Measurements from ENCODE around the gene OSBPL5. TPM values are rescaled to one million over a fixed set of nuclear protein-coding genes. Genes with fewer than 3 reads are reported as not detected.

Gene OSBPL5
- total and polyA plus RNA-seq, 11 donors, result 10.1 to 27.7 (median 16.4) TPM

- Histone ChIP-seq H3K9me3 (no peaks in the 10 kb centered on the region), H3K27ac (no peak overlapping the region), H3K27me3 (no peaks in the 10 kb centered on the region), H3K36me3 (no peaks in the 10 kb centered on the region), H3K4me1 (no peaks in the 10 kb centered on the region), H3K4me3 (no peak overlapping the region)
- intact Hi-C loops (cut with DNase I), result loop anchor here in 1 of 10 donors (5.0 kb wide), 1 partner anchor 39 kb away; no protein-coding TSS in a partner anchor
- DNase-seq, result no peak
- ATAC-seq, result no peak
- no peak for TF ChIP-seq POLR2A (IDR thresholded peaks at IDR 0.05)
- TF ChIP-seq, protein P1, sequence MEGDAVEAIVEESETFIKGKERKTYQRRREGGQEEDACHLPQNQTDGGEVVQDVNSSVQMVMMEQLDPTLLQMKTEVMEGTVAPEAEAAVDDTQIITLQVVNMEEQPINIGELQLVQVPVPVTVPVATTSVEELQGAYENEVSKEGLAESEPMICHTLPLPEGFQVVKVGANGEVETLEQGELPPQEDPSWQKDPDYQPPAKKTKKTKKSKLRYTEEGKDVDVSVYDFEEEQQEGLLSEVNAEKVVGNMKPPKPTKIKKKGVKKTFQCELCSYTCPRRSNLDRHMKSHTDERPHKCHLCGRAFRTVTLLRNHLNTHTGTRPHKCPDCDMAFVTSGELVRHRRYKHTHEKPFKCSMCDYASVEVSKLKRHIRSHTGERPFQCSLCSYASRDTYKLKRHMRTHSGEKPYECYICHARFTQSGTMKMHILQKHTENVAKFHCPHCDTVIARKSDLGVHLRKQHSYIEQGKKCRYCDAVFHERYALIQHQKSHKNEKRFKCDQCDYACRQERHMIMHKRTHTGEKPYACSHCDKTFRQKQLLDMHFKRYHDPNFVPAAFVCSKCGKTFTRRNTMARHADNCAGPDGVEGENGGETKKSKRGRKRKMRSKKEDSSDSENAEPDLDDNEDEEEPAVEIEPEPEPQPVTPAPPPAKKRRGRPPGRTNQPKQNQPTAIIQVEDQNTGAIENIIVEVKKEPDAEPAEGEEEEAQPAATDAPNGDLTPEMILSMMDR (IDR thresholded peaks at IDR 0.05), result no peak
- WGBS, 4 donors, result 86 to 91% (median 88%) methylated on average over 11 of the region's 11 CpGs
These were observed 21.2 kb upstream of the OSBPL5 start for GRCh38 chr11:3186166-3186953.

GRCh38 chr11:3184732-3185347 lies 19.7 kb upstream of the OSBPL5 start:
- no peak for TF ChIP-seq POLR2A (IDR thresholded peaks at IDR 0.05)
- TF ChIP-seq, protein P1 (IDR thresholded peaks at IDR 0.05), result no peak
- DNase-seq, result no peak
- H3K27ac ChIP-seq, result no peak overlapping the region
- no peaks in the 10 kb centered on the region for H3K36me3 ChIP-seq
- H3K4me1 ChIP-seq, result no peaks in the 10 kb centered on the region
- intact Hi-C loops (cut with DNase I), result loop anchor here in 1 of 10 donors (5.0 kb wide), 1 partner anchor 38 kb away; no protein-coding TSS in a partner anchor
- H3K9me3 ChIP-seq, result no peaks in the 10 kb centered on the region
- WGBS, 4 donors, result 79 to 86% (median 81%) methylated on average over 11 of the region's 11 CpGs
- ATAC-seq, result no peak
- no peaks in the 10 kb centered on the region for H3K27me3 ChIP-seq
- H3K4me3 ChIP-seq, result no peak overlapping the region

DNA sequence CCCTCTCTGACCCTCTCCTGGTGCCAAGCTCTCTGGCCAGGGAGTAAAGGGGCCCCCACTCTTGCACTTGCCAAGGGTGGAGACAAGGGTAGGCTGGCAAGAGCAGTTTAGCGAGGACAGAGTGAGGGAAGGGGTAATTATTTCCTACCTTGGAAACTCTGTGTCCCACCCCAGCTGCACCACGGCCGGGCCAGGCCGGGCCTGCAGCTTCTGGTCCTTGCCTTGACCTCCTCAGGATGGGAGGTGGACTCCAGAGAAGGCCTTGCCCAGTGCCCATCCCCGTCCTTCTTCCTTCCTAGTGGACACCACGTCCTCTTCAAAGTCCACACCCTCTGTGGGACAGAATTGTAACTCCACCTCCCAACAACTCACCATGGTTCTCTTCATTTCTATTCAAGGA lies 18.4 kb upstream of the OSBPL5 start:
- DNase-seq (peak in 2 of 5 donors; percentile 10 to 28), ATAC-seq (peak in 2 of 4 donors; percentile 37 to 38)
- WGBS, 4 donors, result 49 to 86% (median 78%) methylated on average over 6 of the region's 6 CpGs
- TF ChIP-seq, protein P1 (IDR thresholded peaks at IDR 0.05), result no peak
- no peak for TF ChIP-seq POLR2A (IDR thresholded peaks at IDR 0.05)
- intact Hi-C loops (cut with DNase I), result no loop called here
- H3K9me3 ChIP-seq, result no peaks in the 10 kb centered on the region
- no peak overlapping the region for H3K27ac ChIP-seq
- no peaks in the 10 kb centered on the region for H3K36me3 ChIP-seq
- no peak overlapping the region for H3K4me3 ChIP-seq
- no peaks in the 10 kb centered on the region for H3K4me1 ChIP-seq
- no peaks in the 10 kb centered on the region for H3K27me3 ChIP-seq

DNA sequence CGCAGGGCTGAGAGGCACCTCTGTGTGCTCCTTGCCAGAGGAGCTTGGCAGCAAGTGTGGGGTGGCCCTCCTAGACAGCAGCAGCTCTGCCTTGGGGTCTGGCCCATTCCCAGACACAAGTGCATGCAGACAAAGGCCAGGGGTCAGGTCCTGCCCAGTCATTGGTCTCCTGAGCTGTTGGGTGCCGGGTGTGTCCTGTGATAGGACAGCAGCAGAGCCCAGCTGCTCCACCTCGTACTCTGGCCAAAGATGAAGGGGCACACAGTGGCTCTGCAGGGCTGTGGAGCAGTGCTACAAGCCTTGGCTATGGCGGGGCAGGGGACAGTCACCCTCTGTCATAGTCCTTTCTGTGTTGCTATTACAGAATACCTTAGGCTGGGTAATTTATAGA lies 17.3 kb upstream of the OSBPL5 start:
- Histone ChIP-seq H3K4me3 (no peak overlapping the region), H3K36me3 (no peaks in the 10 kb centered on the region), H3K27ac (no peak overlapping the region), H3K4me1 (no peaks in the 10 kb centered on the region), H3K27me3 (no peaks in the 10 kb centered on the region), H3K9me3 (no peaks in the 10 kb centered on the region)
- peak in 1 of 5 donors; percentile 12 for DNase-seq
- TF ChIP-seq, protein P1 (IDR thresholded peaks at IDR 0.05), result no peak
- TF ChIP-seq POLR2A (IDR thresholded peaks at IDR 0.05), result no peak
- intact Hi-C loops (cut with DNase I), result no loop called here
- ATAC-seq, result no peak
- 80 to 100% (median 94%) methylated on average over 4 of the region's 4 CpGs for WGBS, 4 donors

Measured in heart left ventricle (tissue), 16 donors.